GM19395 (cell line): Measurements from ENCODE around the gene TLR2.
"Not testable (repeated sequence)": the region's sequence is repeated elsewhere in the genome, so short reads cannot be mapped to it uniquely, and the experiment has no call there.

Experiments used
- ATAC-seq: cut with Tn5 transposase; IDR thresholded peaks from one replicate; pipeline ENCODE4 v1.9.1; 2021; ENCODE audit warnings: mild to moderate bottlenecking, moderate library complexity; ENCODE audit not compliant: unreplicated experiment

TLR2 gene

DNA sequence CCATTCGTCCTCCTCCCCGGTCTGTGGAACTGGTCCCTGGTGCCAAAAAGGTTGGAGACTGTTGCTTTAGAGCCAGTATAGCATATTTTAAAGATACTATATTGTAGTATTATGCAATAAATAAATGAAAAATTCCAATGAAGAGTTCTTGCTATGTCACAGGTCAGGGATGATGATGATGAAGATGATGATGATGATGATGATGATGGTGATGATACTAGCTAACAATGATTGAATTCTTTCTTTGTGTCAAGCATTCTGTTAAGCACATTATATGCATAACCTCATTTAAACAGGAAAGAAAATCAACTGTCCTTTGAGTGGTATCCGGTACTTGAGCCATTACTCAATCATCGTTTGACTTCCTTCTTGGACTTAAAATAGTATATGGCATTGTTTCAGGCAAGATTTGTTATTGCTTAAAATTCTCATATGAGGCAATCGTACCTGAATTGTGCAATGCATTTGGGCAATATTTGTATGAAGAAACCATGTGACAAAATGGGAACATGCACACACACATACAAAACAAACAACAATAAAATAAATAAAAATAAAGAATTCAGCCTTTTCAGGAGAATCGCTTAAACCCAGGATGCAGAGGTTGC lies 22.8 kb upstream of the TLR2 start:
- ATAC-seq: no peak

GRCh38 chr4:153661908-153662307 lies 22.2 kb upstream of the TLR2 start:
- ATAC-seq: no peak

GRCh38 chr4:153663667-153664066 lies 20.4 kb upstream of the TLR2 start:
- no peak for ATAC-seq

DNA sequence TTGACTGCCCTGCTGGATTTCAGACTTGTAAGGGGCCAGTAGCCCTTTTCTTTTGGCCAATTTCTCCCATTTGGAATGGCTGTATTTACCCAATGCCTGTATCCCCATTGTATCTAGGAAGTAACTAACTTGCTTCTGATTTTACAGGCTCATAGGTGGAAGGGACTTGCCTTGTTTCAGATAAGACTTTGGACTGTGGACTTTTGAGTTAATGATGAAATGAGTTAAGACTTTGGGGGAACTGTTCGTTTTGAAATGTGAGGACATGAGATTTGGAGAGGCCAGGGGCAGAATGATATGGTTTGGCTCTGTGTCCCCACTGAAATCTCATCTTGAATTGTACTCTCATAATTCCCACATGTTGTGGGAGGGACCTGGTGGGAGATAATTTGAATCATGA lies 17.6 kb upstream of the TLR2 start:
- ATAC-seq: not testable (repeated sequence)

GRCh38 chr4:153668647-153669046 lies 15.4 kb upstream of the TLR2 start:
- no peak for ATAC-seq

GRCh38 chr4:153669838-153670237 lies 14.2 kb upstream of the TLR2 start:
- ATAC-seq: no peak

DNA sequence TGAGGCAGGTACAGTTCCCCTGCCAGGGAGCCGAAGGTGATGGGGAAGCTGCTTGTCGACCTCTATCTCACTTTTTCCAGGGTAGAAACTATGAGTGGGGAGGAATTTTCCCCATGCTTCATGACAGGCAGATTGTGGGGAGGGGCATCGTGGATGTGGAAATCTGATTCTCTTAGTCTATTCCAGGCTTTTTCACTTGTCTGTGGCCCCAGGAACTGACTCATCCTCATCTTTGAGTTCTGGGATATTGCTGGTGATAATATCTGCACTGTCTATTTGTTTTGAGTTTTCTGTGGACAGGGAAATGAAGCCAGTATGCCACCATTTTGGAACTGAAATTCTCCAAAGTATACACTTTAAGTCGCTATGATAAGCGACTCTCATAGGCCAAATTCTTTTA lies 7.6 kb upstream of the TLR2 start:
- no peak for ATAC-seq

DNA sequence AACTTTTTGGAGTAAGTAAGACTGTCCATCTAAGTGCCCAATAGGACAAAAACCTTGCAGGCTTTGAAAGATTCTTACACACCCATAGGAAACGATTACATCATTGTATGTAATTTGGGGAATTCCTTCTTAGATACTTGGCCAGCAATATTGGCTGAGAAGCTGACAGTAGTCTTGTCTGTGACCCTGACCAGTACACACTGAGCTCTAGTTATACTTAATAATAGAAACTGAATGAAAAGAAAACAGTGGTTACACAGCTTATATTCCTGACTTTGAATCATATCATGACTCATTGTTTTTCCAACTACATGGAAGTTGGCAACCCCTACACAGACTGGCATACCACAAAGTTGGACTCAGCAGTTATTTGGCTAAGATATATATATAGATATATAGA lies 7.1 kb upstream of the TLR2 start:
- no peak for ATAC-seq

GRCh38 chr4:153679486-153679885 lies 4.6 kb upstream of the TLR2 start:
- no peak for ATAC-seq

DNA sequence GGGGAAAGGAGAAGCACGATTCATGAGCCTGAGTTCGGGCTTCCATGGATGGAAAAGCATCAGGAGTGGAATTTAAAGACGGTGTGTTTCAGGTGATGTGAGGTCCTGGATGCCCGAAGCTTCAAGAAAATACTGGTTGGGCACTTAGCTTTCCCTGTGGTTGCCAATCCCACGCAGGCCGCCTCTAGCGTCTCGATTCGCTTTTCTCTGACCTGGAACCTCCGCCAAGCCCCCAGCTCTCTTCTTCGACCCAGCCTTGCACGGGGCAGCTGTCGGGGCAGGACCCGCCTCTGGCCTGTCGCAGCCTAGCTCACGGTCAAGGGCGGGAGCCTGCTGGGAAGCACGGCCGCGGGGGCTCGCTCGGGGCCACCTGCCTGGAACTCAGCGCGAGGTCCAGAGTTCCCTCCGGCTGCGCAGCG lies 308 bp upstream of the TLR2 start:
- peak; percentile 3 for ATAC-seq

DNA sequence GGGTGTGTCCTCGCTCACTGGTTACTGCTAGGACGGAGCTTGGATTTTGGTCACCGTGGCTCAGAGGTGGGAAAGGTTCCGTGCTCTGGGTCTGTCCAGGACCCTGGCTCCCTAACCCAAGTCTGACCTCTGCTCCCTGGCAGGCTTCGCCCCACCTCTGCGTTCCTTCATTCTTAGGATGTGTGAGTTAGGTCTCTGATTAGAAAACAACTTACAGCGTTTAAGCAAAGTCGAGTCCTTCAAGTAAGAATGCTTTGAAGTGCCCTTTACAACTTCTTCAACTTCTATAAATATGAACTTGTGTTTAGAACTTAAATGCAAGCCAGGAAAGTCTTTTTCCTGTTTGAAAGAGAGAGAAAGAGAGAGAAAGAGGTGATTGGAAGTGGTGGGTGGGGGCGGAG lies 891 bp downstream of the TLR2 start:
- ATAC-seq: no peak

GRCh38 chr4:153704522-153704921 lies 20.4 kb downstream of the TLR2 start:
- no peak for ATAC-seq

DNA sequence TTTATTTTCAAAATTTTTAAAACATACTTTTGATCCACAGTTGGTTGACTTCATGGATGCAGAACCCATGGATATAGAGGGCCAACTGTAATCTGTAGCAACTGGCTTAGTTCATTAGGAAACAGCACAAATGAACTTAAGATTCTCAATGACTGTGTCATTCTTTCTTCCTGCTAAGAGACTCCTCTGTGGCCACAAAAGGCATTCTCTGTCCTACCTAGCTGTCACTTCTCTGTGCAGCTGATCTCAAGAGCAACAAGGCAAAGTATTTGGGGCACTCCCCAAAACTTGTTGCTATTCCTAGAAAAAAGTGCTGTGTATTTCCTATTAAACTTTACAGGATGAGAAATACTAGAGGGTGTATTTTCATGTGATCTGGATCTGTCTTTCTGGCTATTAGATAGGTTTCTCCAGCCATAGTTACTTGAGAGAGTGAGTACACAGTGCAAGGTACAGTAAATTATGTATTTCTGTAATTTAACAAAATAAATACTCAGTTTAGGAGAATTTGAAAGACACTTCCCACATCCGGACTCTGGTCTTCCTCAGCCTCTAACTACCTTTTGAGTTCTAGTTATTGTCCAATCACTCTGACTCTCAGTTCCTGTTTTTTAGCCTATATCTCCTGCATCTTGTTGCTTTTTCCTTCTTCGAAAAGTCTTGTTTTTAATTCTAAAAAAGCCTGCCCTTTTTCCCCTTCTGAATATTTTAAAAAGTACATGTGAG lies 21.8 kb downstream of the TLR2 start:
- peak; percentile 86 for ATAC-seq

- peak; percentile 30 for ATAC-seq
These were observed 22.4 kb downstream of the TLR2 start for GRCh38 chr4:153706519-153706918.

- no peak for ATAC-seq
These were observed 26.6 kb downstream of the TLR2 start for GRCh38 chr4:153710681-153711080.

- ATAC-seq: no peak
These were observed 30.0 kb downstream of the TLR2 start for GRCh38 chr4:153713866-153714646.

DNA sequence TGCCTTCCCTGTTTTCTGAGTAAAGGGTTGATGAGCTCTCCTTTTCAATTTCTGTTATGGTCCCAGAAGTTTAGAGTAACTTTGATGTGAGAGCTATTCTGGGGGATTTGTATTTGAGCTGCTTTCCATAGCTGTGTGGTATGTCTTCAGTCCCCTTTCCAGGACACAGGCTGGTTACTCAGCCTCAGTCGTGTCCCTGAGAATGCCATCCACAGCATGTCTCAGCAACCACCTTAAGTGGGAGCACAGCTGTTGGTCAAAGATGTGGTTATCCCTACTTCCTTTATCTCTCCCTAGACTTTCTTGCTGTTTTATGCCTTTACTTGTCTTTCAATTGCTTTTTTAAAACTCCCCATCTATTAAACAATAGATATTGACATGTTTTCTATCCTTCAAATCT lies 38.0 kb downstream of the TLR2 start:
- ATAC-seq: no peak

DNA sequence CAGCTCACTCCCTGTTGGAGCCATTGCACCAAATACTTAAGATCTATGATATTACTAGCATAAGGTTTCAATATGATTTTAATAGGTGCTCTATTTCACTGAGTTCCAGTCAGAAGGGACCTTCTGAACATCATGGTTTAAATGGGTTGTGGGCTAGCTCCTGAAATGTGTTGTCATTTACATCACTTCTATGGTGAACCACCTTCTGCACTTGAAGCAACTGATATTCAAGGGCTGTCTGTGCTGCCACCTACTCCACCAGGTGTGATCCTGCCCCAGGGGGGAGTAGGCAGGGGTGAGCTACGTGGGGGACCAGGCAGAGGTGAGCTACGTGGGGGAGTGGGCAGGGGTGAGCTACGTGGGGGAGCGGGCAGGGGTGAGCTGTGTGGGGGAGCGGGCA lies 40.5 kb downstream of the TLR2 start:
- no peak for ATAC-seq

- no peak for ATAC-seq
These were observed 41.2 kb downstream of the TLR2 start for GRCh38 chr4:153725136-153725830.

- ATAC-seq: no peak
These were observed 41.7 kb downstream of the TLR2 start for GRCh38 chr4:153725831-153726154.

DNA sequence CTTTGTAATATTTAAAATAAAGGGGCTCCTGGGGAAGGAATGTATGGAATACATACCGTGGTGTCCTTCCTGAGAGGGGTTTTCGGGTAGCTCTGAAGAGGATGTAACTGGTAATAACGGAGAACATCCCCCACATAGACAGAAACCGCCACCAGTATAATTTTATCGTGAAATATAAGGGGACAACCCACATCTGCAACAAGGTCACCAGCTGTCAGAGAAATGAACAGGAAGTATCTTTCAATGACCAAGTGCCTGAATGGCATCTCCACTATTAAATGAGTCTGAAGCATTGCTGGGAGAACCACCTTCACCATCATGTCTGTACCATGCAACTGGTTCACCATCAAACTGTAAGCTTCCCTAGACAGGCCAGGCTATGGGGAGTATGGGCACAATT lies 44.1 kb downstream of the TLR2 start:
- ATAC-seq: no peak

DNA sequence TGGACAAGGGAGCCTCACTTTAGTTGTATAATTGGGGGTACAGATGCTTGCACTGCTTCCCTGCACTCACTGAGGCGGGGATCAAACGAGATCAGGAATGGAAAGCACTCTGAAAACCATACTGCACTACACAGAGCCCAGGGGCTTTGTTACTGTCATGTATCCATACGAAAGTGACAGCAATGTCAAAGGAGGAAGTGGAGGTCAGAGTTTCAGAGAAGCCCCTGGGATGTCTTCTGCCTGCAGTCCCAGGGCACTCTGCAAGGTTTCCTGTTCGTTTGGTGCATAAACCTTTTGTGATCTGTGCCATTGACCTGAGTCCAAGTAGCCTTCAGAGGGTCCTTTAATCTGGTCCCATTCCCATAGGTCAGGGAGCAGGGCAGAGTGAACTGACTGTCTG lies 44.6 kb downstream of the TLR2 start:
- ATAC-seq: peak; percentile 72
